K562 (cell line): ENCODE data around the gene EPHB2. TPM values are rescaled to one million over a fixed set of nuclear protein-coding genes. Genes with fewer than 3 reads are reported as not detected.
A peak's percentile ranks its signal among the peaks of the same experiment; 100 is the strongest.

Experiments
- ATAC-seq: fragments of 200-7000 bp; cut with Tn5 transposase; 3 replicates; pipeline ENCODE4 v1.9.1; 2020; ENCODE audit warnings: moderate library complexity
- BruUV-seq: library from RNA; stranded (reverse); fragments of 400-500 nt; replicated peaks from 2 replicates; lab custom pipeline; 2021; lab: Mats Ljungman, UMichigan
- CTCF ChIA-PET: fragments of 300-600 bp; formaldehyde crosslinking; extraction: SDS; loops from one replicate; lab custom pipeline; 2021; ENCODE audit warnings: low intra/inter-chr PET ratio; lab: Yijun Ruan, JAX
- POLR2A ChIA-PET: fragments of 300-600, 350-650 bp; sonication (Branson Sonifier 250); formaldehyde crosslinking; extraction: SDS; loops from one replicate; lab custom pipeline; 2021; ENCODE audit warnings: antibody characterized with exemption, inconsistent platforms; lab: Yijun Ruan, JAX
- DNase-seq, 4 experiments: peaks; one replicate each; pipeline versions ENCODE4 v3.0.0 to v3.0.0-alpha.2; 2011 to 2018; ENCODE audit warnings: low spot score in 3 of 4, mixed read lengths in 3 of 4; ENCODE audit errors: extremely low read depth in 1 of 4
- FAIRE-seq: peaks from 2 replicates; lab custom pipeline; 2011; peaks lifted over from hg19 to GRCh38; lab: Jason Lieb, UNC
- H2AFZ ChIP-seq: 2 replicates; pipeline ENCODE4 v1.6.0; 2011; ENCODE audit warnings: low read depth, low read length, control low read depth, inconsistent platforms
- H3K27ac ChIP-seq: fragments of 200-600 bp; 3 replicates; pipeline ENCODE4 v1.8.0; 2011; ENCODE audit warnings: low read depth, mild to moderate bottlenecking, control low read depth, inconsistent platforms, low read length, moderate library complexity, mixed read lengths; ENCODE audit errors: extremely low read depth
- H3K27me3 ChIP-seq, 2 experiments: fragments of 300-600 bp in 1 of 2; 2 replicates in 1 of 2; 3 replicates in 1 of 2; pipeline versions ENCODE4 v1.6.0 to v1.8.0; 2011; ENCODE audit warnings: inconsistent platforms in 2 of 2, low read length in 2 of 2, mild to moderate bottlenecking in 1 of 2, mixed read lengths in 1 of 2, moderate library complexity in 1 of 2; ENCODE audit not compliant: control insufficient read depth in 2 of 2, insufficient read depth in 2 of 2
- H3K36me3 ChIP-seq: fragments of 300-600 bp; 3 replicates; pipeline ENCODE4 v1.8.0; 2011; ENCODE audit warnings: mild to moderate bottlenecking, low read length, inconsistent platforms; ENCODE audit not compliant: control insufficient read depth, insufficient read depth
- H3K4me1 ChIP-seq, 2 experiments: fragments of 200-600 bp in 1 of 2; replicated peaks in 1 of 2; 2 replicates in 1 of 2; 3 replicates in 1 of 2; pipeline versions ENCODE4 v1.5.1 to v1.8.0; 2011; ENCODE audit warnings: inconsistent platforms in 2 of 2, low read length in 2 of 2, mild to moderate bottlenecking in 1 of 2, mixed read lengths in 1 of 2, moderate library complexity in 1 of 2; ENCODE audit not compliant: control insufficient read depth in 2 of 2, insufficient read depth in 2 of 2
- H3K4me2 ChIP-seq: 2 replicates; pipeline ENCODE4 v1.6.1; 2011; ENCODE audit warnings: low read length, control low read depth, inconsistent platforms, mixed read lengths; ENCODE audit not compliant: insufficient read depth
- H3K4me3 ChIP-seq: fragments of 200-600 bp; sonication (generic), shearing (Covaris generic); 2 replicates; pipeline ENCODE4 v1.5.1; 2016; ENCODE audit warnings: control low read depth, inconsistent platforms
- H3K79me2 ChIP-seq: fragments of 200-600 bp; 3 replicates; pipeline ENCODE4 v1.8.0; 2011; ENCODE audit warnings: low read length, inconsistent platforms; ENCODE audit not compliant: control insufficient read depth, insufficient read depth
- H3K9ac ChIP-seq, 2 experiments: 2 replicates each; pipeline versions ENCODE4 v1.6.0 to v1.6.1; 2011; ENCODE audit warnings: low read depth in 2 of 2, low read length in 2 of 2, control low read depth in 1 of 2, inconsistent platforms in 1 of 2, mild to moderate bottlenecking in 1 of 2, mixed read lengths in 1 of 2; ENCODE audit not compliant: insufficient read depth in 1 of 2
- H3K9me1 ChIP-seq: one replicate; pipeline ENCODE4 v1.6.0; 2011; ENCODE audit warnings: inconsistent platforms, mild to moderate bottlenecking, low read length, moderate library complexity; ENCODE audit not compliant: control insufficient read depth, insufficient read depth
- H3K9me3 ChIP-seq: replicated peaks from 2 replicates; pipeline ENCODE4 v1.5.1; 2011; ENCODE audit warnings: low read depth, low read length, inconsistent platforms; ENCODE audit not compliant: control insufficient read depth, insufficient read depth
- H4K20me1 ChIP-seq: replicated peaks from 2 replicates; pipeline ENCODE4 v1.6.1; 2011; ENCODE audit warnings: low read length, inconsistent platforms, mixed read lengths; ENCODE audit not compliant: control insufficient read depth, insufficient read depth
- CBFA2T3 ChIP-seq: fragments of 450-650 bp; IDR thresholded peaks from 2 replicates; pipeline ENCODE4 v1.6.1; 2017
- CBX3 ChIP-seq, 2 experiments: IDR thresholded peaks; 1 replicate in 1 of 2; 2 replicates in 1 of 2; pipeline ENCODE4 v1.6.1; 2012; ENCODE audit warnings: inconsistent platforms in 2 of 2, low read length in 2 of 2, borderline replicate concordance in 1 of 2, control low read depth in 1 of 2
- CHD1 ChIP-seq: fragments of 200-600 bp; sonication (generic); IDR thresholded peaks from one replicate; pipeline ENCODE4 v1.6.1; 2012; ENCODE audit warnings: mild to moderate bottlenecking, moderate library complexity, low read length, inconsistent platforms
- EGR1 ChIP-seq: fragments of 450-650 bp; conservative IDR thresholded peaks from 2 replicates; pipeline ENCODE4 v1.6.1; 2017; ENCODE audit warnings: mild to moderate bottlenecking
- FOSL1 ChIP-seq: fragments of 200-800 bp; sonication (Bioruptor generic); conservative IDR thresholded peaks from 2 replicates; pipeline ENCODE4 v1.6.1; 2016; ENCODE audit warnings: missing genetic modification characterization, missing compliant biosample characterization
- FOXP1 ChIP-seq: sonication (generic); formaldehyde crosslinking; IDR thresholded peaks from 2 replicates; pipeline ENCODE4 v1.8.0; 2022; ENCODE audit warnings: mild to moderate bottlenecking, missing genetic modification reagents
- KAT8 ChIP-seq: fragments of 450-650 bp; IDR thresholded peaks from 2 replicates; pipeline ENCODE4 v1.6.1; 2016; ENCODE audit warnings: low read depth, mild to moderate bottlenecking
- MCM2 ChIP-seq: fragments of 450-650 bp; IDR thresholded peaks from 2 replicates; pipeline ENCODE4 v1.6.1; 2017; ENCODE audit warnings: low read depth, mild to moderate bottlenecking
- ZNF507 ChIP-seq: conservative IDR thresholded peaks from 2 replicates; pipeline ENCODE4 v1.6.1; 2017; ENCODE audit warnings: missing genetic modification characterization, missing compliant biosample characterization
- WGBS: fragments of 100-300 bp; shearing (Covaris generic); methylation state at CpG from one replicate; pipeline ENCODE4 v1.1.6; 2016; ENCODE audit warnings: low coverage, mixed read lengths; ENCODE audit not compliant: insufficient coverage; ENCODE audit errors: missing lambda C conversion rate; 5-methylcytosine and 5-hydroxymethylcytosine counted together
- in situ Hi-C: fragments of 300-500 bp; cut with MboI; formaldehyde crosslinking; loops from 4 replicates; pipeline ENCODE4 v1.15.0; 2018; ENCODE audit warnings: inconsistent platforms, mixed read lengths
- intact Hi-C: fragments of 100-400 bp; cut with micrococcal nuclease; formaldehyde crosslinking; loops from 2 replicates; pipeline ENCODE4 v1.14.2; 2022
- polyA plus RNA-seq, 8 experiments: library from polyadenylated mRNA; depleted of rRNA in 4 of 8; stranded (reverse) in 5 of 8; unstranded in 3 of 8; fragments of >200 nt; fragmentation: Nextera tagmentation in 2 of 8; fragmentation: Illumina TruSeq in 1 of 8; extraction: Ambion mirVana in 2 of 8; extraction: Trizol in 1 of 8; gene quantifications; 2 replicates each; pipeline versions ENCODE4 v1.2.1 to v1.2.3, GENCODE V29; 2011 to 2014; ENCODE audit warnings: inconsistent platforms in 1 of 8, missing spikeins in 1 of 8
- total RNA-seq, 7 experiments: library from RNA; depleted of rRNA in 6 of 7; stranded (reverse); fragments of >200 nt in 6 of 7; fragmentation: Illumina TruSeq in 2 of 7; extraction: Trizol in 2 of 7; gene quantifications; 2 replicates each; pipeline versions ENCODE4 v1.2.1 to v1.2.3, GENCODE V29; 2011 to 2021; ENCODE audit warnings: low replicate concordance in 1 of 7
- TF ChIP-seq, protein P1 (sequence below): fragments of 450-650 bp; IDR thresholded peaks from 2 replicates; pipeline ENCODE4 v1.6.1; 2016; ENCODE audit warnings: antibody characterized with exemption
- TF ChIP-seq, protein P2 (sequence below): fragments of 250-450 bp; sonication (Bioruptor Pico); IDR thresholded peaks from 2 replicates; pipeline ENCODE4 v1.8.0; 2021; ENCODE audit warnings: borderline replicate concordance, mild to moderate bottlenecking, moderate library complexity; ENCODE audit not compliant: poor library complexity, severe bottlenecking
- TF ChIP-seq, protein P3 (sequence below): sonication (generic); formaldehyde crosslinking; IDR thresholded peaks from 2 replicates; pipeline ENCODE4 v1.8.1; 2023; ENCODE audit warnings: mild to moderate bottlenecking, missing genetic modification reagents
- TF ChIP-seq, protein P4 (sequence below): fragments of 450-650 bp; conservative IDR thresholded peaks from 2 replicates; pipeline ENCODE4 v1.6.1; 2016; ENCODE audit warnings: missing genetic modification characterization, low read depth, mild to moderate bottlenecking, control low read depth, missing compliant biosample characterization
- TF ChIP-seq, protein P5 (sequence below), 2 experiments: IDR thresholded peaks; 2 replicates each; pipeline ENCODE4 v1.6.1; 2011; ENCODE audit warnings: borderline replicate concordance in 1 of 2, control low read depth in 1 of 2, low read depth in 1 of 2, low read length in 1 of 2, mild to moderate bottlenecking in 1 of 2, mixed read lengths in 1 of 2, moderate library complexity in 1 of 2; ENCODE audit not compliant: insufficient read depth in 1 of 2, insufficient read length in 1 of 2, poor library complexity in 1 of 2, severe bottlenecking in 1 of 2; ENCODE audit errors: extremely low read depth in 1 of 2

Gene EPHB2
- total and polyA plus RNA-seq, 9 of the 15 experiments (the other 6 are each of a cell fraction or from before 2014, with no cell fraction given) = not detected

DNA sequence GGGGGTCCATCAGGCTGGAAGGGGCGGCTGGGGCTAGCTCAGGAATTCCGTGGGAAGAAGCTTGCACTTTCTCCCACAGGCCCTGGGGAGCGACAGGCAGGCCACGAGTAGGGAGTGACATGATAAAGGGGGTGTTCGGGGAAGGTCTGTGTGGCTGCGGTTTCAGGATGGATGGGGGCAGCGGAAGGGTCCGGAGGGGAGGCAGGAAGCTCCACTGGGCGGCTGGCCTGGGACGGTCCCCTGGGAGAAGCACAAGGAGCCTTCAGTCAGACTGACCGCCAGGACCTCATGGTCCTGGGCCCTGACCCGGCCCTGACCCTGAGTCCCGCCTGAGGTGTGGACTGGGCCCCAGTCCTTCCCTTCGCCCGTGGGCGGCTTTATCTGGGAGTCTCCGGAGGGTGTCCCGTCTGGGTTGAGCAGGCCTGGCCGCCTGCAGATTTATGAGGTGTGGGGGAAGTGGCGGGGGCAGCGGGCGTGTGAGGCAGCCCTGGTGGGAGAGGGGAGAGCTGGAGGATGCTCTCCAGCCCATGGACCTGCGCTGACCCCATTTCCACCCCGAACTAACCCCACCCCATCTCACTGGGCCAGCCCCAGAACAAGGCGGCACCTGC is 45.6 kb downstream of the EPHB2 start:
- no peak for FAIRE-seq
- BruUV-seq = no TSS peak
- H3K27me3 ChIP-seq = peaks cover 2 to 47% of the 10 kb centered on the region in 2 experiments; a peak in 4 of 5 replicates
- peak overlapping the region in 1 of 2 experiments; percentile 58; a peak in 1 of 4 replicates for H3K9ac ChIP-seq
- no peak overlapping the region for H2AFZ ChIP-seq
- peaks cover 0 to 8% of the 10 kb centered on the region in 2 experiments; a peak in 2 of 5 replicates for H3K4me1 ChIP-seq
- no peaks in the 10 kb centered on the region for H3K9me1 ChIP-seq
- intact Hi-C loops (no loop called here), in situ Hi-C loops (no loop called here)
- no peaks in the 10 kb centered on the region for H3K79me2 ChIP-seq
- WGBS = under 1% methylated on average over 25 of the region's 25 CpGs
- CTCF ChIA-PET = no interaction called here
- H4K20me1 ChIP-seq = peaks cover 3% of the 10 kb centered on the region; the same call in 1 of the 2 replicates
- H3K9me3 ChIP-seq = no peaks in the 10 kb centered on the region
- no peak overlapping the region for H3K27ac ChIP-seq
- no peaks in the 10 kb centered on the region for H3K36me3 ChIP-seq
- peak in 2 of 4 experiments; percentile 38 to 41 for DNase-seq
- no peak overlapping the region for H3K4me3 ChIP-seq
- ATAC-seq = no peak; the same call in 2 of the 3 replicates
- H3K4me2 ChIP-seq = no peak overlapping the region
- POLR2A ChIA-PET = no interaction called here
- peak; percentile 80 for TF ChIP-seq EGR1
- TF ChIP-seq KAT8 = no peak
- TF ChIP-seq MCM2 = no peak
- TF ChIP-seq, protein P1, sequence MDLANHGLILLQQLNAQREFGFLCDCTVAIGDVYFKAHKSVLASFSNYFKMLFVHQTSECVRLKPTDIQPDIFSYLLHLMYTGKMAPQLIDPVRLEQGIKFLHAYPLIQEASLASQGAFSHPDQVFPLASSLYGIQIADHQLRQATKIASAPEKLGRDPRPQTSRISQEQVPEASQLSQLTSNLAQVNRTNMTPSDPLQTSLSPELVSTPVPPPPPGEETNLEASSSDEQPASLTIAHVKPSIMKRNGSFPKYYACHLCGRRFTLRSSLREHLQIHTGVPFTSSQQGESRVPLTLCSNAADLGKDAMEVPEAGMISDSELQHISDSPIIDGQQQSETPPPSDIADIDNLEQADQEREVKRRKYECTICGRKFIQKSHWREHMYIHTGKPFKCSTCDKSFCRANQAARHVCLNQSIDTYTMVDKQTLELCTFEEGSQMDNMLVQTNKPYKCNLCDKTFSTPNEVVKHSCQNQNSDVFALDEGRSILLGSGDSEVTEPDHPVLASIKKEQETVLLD = no peak
- no peak for TF ChIP-seq CHD1
- TF ChIP-seq, protein P2, sequence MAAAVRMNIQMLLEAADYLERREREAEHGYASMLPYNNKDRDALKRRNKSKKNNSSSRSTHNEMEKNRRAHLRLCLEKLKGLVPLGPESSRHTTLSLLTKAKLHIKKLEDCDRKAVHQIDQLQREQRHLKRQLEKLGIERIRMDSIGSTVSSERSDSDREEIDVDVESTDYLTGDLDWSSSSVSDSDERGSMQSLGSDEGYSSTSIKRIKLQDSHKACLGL (CRISPR knock-in tag) = no peak
- TF ChIP-seq FOXP1 (CRISPR knock-in tag) = no peak
- TF ChIP-seq, protein P3, sequence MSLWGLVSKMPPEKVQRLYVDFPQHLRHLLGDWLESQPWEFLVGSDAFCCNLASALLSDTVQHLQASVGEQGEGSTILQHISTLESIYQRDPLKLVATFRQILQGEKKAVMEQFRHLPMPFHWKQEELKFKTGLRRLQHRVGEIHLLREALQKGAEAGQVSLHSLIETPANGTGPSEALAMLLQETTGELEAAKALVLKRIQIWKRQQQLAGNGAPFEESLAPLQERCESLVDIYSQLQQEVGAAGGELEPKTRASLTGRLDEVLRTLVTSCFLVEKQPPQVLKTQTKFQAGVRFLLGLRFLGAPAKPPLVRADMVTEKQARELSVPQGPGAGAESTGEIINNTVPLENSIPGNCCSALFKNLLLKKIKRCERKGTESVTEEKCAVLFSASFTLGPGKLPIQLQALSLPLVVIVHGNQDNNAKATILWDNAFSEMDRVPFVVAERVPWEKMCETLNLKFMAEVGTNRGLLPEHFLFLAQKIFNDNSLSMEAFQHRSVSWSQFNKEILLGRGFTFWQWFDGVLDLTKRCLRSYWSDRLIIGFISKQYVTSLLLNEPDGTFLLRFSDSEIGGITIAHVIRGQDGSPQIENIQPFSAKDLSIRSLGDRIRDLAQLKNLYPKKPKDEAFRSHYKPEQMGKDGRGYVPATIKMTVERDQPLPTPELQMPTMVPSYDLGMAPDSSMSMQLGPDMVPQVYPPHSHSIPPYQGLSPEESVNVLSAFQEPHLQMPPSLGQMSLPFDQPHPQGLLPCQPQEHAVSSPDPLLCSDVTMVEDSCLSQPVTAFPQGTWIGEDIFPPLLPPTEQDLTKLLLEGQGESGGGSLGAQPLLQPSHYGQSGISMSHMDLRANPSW (CRISPR knock-in tag) = no peak
- no peak for TF ChIP-seq ZNF507 (tag)
- peak; percentile 54 for TF ChIP-seq CBFA2T3
- TF ChIP-seq, protein P4, sequence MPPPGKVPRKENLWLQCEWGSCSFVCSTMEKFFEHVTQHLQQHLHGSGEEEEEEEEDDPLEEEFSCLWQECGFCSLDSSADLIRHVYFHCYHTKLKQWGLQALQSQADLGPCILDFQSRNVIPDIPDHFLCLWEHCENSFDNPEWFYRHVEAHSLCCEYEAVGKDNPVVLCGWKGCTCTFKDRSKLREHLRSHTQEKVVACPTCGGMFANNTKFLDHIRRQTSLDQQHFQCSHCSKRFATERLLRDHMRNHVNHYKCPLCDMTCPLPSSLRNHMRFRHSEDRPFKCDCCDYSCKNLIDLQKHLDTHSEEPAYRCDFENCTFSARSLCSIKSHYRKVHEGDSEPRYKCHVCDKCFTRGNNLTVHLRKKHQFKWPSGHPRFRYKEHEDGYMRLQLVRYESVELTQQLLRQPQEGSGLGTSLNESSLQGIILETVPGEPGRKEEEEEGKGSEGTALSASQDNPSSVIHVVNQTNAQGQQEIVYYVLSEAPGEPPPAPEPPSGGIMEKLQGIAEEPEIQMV (tag) = no peak
- TF ChIP-seq, protein P5, sequence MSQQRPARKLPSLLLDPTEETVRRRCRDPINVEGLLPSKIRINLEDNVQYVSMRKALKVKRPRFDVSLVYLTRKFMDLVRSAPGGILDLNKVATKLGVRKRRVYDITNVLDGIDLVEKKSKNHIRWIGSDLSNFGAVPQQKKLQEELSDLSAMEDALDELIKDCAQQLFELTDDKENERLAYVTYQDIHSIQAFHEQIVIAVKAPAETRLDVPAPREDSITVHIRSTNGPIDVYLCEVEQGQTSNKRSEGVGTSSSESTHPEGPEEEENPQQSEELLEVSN (IDR thresholded peaks at IDR 0.05; ENCODE audit: borderline replicate concordance in 1 of 2, extremely low read depth in 1 of 2, insufficient read depth in 1 of 2, insufficient read length in 1 of 2, low read depth in 1 of 2, low read length in 1 of 2, poor library complexity in 1 of 2, severe bottlenecking in 1 of 2) = no peak
- no peak for TF ChIP-seq CBX3 (IDR thresholded peaks at IDR 0.05; ENCODE audit: borderline replicate concordance in 1 of 2, low read length in 2 of 2)
- no peak for TF ChIP-seq FOSL1 (tag)
